Stimulated activated CD8-positive, alpha-beta memory T cell treated with anti-CD3 and anti-CD28 coated beads, Interleukin-15, amount 100 ng/mL, for 48 hours (primary cell): Measurements from ENCODE around the gene HSF2BP.
"Not testable (repeated sequence)": the region's sequence is repeated elsewhere in the genome, so short reads cannot be mapped to it uniquely, and the experiment has no call there.

Experiments
- DNase-seq, 2 donors: peaks; one replicate each; pipeline ENCODE4 v3.0.0-alpha.2; 2020; ENCODE audit warnings: low read depth in 2 of 2

HSF2BP gene

GRCh38 chr21:43619344-43619743, 39.9 kb downstream of the HSF2BP start:
- no peak for DNase-seq

DNA sequence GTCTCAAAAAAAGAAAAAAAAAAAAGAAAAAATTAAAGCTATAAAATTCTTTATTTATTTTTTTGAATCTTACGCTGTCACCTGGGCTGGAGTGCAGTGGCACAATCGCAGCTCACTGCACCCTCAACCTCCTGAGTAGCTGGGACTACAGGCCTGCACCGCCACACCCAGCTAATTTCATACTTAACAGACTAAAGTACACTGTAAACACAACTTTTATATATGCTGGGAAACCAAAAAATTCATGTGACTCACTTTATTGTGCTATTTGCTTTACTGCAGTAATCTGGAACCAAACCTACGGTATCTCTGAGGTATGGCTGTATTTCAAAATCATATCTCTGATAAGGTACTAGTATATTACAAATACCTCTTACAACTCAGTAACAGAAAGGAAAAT, 40.3 kb downstream of the HSF2BP start:
- no peak for DNase-seq

- not testable (repeated sequence) for DNase-seq
These were observed 42.4 kb downstream of the HSF2BP start for GRCh38 chr21:43616861-43617260.

DNA sequence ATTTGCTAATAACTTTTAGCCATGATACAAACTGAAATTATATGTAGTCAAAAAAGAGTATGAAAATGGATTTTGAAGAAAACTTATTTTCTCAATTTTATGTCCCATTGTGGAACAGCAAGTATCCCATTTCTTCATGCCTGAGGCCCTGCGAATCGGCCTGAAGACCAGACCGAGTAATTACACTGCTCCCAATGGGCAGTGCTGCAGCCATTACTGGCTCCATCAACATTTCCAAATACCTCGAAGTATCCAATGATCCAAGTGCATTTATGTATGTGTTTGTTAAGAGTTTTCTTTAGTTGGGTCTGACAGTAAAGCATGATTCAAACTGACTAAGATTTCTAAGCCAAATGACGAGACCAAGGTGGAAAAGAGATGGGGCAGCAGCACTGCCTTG, 44.4 kb downstream of the HSF2BP start:
- DNase-seq, result no peak

GRCh38 chr21:43613755-43614638, 45.3 kb downstream of the HSF2BP start:
- DNase-seq, result no peak

GRCh38 chr21:43611598-43612369, 47.5 kb downstream of the HSF2BP start:
- no peak for DNase-seq

DNA sequence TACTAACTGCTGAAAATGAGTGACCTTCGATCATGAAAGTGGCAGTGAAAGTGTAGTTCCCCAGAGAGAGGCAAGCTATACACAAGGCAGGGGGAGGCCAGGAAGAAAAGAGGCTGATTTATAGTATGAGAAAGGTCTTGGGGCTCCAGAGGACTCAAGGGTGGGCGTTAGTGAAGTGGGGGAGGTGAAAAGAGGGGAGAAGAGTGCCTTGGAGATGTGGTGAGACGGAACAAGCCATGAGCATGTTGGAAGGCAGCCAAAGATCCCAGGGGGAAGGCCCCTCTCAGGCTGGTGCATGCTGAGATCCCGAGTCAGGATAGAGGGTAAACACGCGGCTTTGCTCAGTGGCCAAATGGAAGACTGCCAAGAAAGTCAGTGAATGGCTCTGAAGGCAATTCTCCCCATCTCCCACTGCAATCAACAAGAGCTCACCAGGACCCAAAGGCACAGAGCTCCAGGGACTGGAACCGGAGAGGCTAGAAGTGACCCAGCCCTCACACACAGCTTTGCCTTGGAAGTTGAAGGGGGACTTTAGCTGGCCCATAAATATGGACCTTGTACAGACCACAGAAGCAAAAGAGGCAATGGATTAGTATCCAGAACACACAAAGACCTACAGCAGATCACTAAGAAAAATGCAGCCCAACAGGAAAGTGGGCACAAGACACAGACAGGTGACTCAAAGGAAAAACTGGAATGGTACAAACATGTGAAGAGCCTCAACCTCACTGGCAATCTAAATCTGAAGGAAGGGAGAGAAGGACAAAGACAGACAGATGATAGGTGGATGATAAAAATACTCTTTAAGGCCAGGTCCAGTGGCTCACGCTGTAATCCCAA, 49.6 kb downstream of the HSF2BP start:
- DNase-seq, result no peak

- DNase-seq, result no peak
These were observed 50.6 kb downstream of the HSF2BP start for GRCh38 chr21:43608664-43609063.

DNA sequence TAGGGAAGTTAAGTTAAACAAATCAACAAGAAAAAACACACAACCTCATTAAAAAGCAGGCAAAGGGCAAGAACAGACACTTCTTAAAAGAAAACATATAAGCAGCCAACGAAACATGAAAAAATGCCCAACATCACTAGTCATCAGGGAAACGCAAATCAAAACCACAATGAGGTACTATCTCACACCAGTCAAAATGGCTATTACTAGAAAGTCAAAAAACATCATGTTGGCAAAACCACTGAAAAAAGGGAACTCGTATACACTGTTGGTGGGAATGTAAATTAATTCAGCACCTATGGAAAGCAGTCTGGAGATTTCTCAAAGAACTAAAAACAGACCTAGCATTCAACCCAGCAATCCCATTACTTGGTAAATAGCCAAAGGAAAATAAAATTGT, 51.1 kb downstream of the HSF2BP start:
- DNase-seq, result no peak

- no peak for DNase-seq
These were observed 53.7 kb downstream of the HSF2BP start for GRCh38 chr21:43605320-43606215.

- DNase-seq, result no peak
These were observed 54.6 kb downstream of the HSF2BP start for GRCh38 chr21:43604505-43605204.

GRCh38 chr21:43603641-43604504, 55.4 kb downstream of the HSF2BP start:
- DNase-seq, result no peak

DNA sequence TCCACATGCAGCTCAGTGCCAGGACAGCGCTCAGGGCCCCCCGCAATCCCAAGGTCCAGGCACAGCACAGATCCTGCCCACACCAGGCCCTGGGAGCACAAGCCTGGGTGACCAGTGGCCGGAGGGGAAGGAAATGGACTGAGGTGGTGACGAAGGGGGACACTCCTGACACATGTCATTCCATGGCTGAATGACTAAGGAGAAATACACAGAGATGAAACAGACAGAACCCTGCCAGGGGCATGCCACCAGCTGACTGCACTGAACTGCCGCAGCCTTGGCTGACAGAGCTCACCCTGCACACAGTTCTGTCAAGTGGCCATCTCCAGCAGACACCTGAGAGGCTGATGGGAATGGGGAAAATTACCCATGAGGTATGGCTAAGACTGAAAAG, 56.1 kb downstream of the HSF2BP start:
- no peak for DNase-seq

- DNase-seq, result no peak
These were observed 56.7 kb downstream of the HSF2BP start for GRCh38 chr21:43602266-43603232.

DNA sequence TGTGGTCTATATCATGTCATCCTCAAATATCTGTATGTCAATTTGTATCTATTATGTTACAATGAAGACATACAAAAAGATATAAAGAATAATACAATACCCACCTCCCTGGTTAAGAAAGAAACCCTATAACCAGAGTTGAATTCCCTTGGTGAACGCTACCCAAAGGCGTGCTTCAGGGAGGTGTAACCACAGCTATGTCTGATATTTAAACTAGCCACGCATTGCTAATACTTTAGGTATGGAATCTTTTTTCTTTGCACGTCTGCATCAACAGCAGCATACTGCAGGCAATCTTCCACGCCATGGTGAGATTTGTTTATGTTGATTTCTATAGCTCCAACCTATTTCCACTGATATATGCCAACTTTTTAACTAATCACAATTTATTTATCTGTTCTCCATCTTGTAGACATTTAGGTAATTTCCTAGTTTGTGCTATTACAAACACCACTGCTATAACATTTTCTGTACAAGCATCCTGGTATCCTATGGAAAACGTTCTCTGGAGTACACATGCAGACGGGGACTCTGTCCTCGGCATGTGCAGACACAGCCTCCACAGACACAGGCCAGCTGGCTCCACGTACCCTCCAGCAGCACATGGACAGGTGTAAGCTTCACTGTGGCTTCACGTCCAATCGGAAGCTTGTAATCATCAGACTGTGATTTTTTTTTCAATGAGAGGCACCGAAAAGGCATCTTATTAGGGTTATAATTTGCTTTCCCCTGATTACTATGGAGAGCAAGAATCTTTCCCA, 58.5 kb downstream of the HSF2BP start:
- no peak for DNase-seq

DNA sequence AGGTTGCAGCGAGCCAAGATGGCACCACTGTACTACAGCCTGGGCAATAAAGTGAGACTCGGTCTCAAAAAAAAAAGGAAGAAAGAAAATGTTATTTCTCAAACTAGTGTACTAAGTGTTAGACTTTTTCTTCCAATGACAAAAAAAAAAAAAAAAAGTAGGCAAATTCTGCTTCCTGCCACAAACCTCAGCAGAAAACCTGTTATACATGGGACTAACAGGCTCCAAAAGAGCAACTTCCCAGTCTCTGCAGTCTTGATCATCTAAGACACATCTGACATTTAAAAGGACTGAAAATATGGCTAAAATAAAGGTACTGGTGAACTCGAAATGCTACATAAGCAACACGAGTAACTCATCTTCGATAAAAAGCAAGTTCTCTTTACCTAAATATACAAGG, 59.6 kb downstream of the HSF2BP start:
- DNase-seq, result no peak

GRCh38 chr21:43598416-43599120, 60.7 kb downstream of the HSF2BP start:
- DNase-seq, result no peak
